Stimulated activated CD4-positive, alpha-beta T cell treated with anti-CD3 and anti-CD28 coated beads, TNF-alpha, amount 100 ng/mL, for 1 hour (primary cell): ENCODE measurements around the gene SSB.
A peak's percentile ranks its signal among the peaks of the same experiment; 100 is the strongest.
"Not testable (repeated sequence)": the region's sequence is repeated elsewhere in the genome, so short reads cannot be mapped to it uniquely, and the experiment has no call there.

Experiments used
- DNase-seq, 3 donors: peaks; one replicate each; pipeline ENCODE4 v3.0.0-alpha.2; 2020; ENCODE audit warnings: low read depth in 3 of 3, low spot score in 1 of 3

SSB gene

GRCh38 chr2:169781249-169782013 lies 17.2 kb upstream of the SSB start:
- no peak for DNase-seq

GRCh38 chr2:169782513-169782912 lies 16.2 kb upstream of the SSB start:
- no peak for DNase-seq

- no peak for DNase-seq
These were observed 8.1 kb upstream of the SSB start for GRCh38 chr2:169790581-169790980.

GRCh38 chr2:169795181-169795580 lies 3.5 kb upstream of the SSB start:
- no peak for DNase-seq

GRCh38 chr2:169796441-169796840 lies 2.2 kb upstream of the SSB start:
- no peak for DNase-seq

DNA sequence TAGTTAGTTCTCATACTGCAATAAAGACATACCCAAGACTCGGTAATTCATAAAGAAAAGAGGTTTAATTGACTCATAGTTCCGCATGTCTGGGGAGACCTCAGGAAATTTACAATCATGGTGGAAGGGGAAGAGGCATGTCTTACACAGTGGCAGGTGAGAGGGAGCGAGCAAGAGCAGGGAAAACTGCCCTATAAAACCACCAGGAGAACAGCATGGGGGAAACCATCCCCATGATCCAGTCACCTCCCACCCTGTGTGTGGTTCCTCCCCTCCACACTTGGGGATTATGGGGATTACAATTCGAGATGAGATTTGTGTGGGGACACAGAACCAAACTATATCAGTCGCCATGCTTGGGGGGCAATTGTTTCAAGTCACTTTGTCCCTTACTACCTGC lies 1.1 kb upstream of the SSB start:
- no peak for DNase-seq

GRCh38 chr2:169798397-169798717 lies 314 bp upstream of the SSB start:
- no peak for DNase-seq

DNA sequence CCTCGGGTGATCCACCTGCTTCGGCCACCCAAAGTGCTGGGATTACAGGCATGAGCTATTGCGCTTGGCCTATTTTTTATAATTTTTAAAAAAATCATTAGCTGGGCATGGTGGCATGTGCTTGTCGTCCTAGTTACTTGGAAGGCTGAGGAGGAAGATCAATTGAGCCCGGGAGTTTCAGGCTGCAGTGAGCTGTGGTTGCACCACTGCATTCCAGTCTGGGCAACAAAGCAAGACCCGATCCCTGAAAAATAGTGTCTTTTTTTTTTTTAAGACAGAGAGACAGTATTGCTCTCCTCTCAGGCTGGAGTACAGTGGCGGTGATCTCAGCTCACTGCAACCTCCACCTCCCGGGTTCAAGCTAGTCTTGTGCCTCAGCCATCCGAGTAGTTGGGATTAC lies 4.8 kb downstream of the SSB start:
- no peak for DNase-seq

GRCh38 chr2:169806586-169806985 lies 7.9 kb downstream of the SSB start:
- no peak for DNase-seq

- DNase-seq, result no peak
These were observed 9.6 kb downstream of the SSB start for GRCh38 chr2:169808221-169808620.

DNA sequence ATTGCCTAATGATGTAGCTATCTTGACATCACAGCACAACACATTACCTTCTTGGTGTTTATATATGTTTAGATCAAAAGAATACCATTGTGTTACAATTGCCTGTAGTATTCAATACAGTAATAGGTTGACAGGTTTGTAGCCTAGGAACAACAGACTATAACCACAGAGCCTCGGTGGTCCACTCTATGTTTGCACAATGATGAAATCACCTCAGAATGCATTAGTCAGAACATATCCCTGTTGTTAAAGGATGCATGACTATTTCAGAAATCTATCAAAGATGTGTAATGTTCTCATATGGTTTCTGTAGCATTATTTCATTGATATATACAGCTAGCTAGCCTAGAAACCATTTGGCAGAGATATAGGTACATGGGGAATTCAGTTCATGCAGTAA lies 17.2 kb downstream of the SSB start:
- no peak for DNase-seq

DNA sequence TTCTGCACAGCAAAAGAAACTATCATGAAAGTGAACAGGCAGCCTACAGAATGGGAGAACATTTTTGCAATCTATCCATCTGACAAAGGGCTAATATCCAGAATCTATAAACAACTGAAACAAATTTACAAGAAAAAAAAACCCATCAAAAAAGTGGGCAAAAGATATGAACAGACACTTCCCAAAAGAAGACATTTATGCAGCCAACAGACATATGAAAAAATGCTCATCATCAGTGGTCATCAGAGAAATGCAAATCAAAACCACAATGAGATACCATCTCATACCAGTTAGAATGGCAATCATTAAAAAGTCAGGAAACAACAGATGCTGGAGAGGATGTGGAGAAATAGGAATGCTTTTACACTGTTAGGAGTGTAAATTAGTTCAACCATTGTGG lies 18.3 kb downstream of the SSB start:
- DNase-seq, result not testable (repeated sequence)

- DNase-seq, result not testable (repeated sequence)
These were observed 18.7 kb downstream of the SSB start for GRCh38 chr2:169817369-169817768.

- DNase-seq, result no peak
These were observed 19.6 kb downstream of the SSB start for GRCh38 chr2:169818241-169818640.

GRCh38 chr2:169819106-169819505 lies 20.4 kb downstream of the SSB start:
- no peak for DNase-seq

DNA sequence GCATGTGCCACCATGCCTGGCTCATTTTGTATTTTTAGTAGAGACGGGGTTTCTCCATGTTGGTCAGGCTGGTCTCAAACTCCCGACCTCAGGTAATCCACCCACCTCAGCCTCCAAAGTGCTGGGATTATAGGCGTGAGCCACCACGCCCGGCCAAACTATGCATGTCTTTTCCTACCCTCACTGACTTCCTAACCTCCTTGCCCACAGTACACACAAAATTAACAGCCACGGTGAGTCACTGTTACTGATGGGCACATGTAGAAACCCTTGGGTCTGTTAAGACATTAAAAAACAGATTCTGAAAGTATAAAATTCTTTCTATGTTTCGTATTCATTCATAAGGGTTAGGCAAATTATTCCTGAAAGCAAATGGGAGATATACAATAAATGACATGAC lies 21.4 kb downstream of the SSB start:
- not testable (repeated sequence) for DNase-seq

GRCh38 chr2:169822036-169822435 lies 23.4 kb downstream of the SSB start:
- DNase-seq, result no peak

DNA sequence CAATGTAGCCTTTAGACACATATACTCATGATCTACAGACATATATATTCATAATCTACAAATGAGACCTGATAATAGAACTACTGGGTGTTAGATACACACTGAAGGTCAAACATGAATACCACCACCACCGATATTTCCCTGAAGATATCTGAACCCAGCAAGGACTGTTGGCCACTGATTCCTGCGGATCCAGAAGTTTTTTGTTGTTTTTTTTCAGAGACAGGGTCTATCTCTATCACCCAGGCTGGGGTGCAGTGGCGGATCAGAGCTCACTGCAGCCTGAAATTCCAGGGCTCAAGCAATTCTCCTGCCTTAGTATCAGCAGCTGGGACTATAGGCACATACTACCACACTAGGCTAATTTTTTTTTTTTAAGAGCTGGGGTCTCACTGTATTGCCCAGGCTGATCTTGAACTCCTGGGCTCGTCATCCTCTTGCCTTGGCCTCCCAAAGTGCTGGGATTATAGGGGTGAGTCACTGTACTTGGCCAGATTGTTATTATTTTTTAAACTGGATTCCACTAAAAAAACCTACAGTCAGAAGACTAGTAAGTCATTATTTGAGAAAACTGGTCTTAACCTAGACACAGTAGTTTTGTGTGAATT lies 24.2 kb downstream of the SSB start:
- no peak for DNase-seq

- DNase-seq, result no peak
These were observed 25.3 kb downstream of the SSB start for GRCh38 chr2:169823996-169824372.

- peak; percentile 31 to 71 (median 57) for DNase-seq
These were observed 26.0 kb downstream of the SSB start, which contains the start of gene METTL5 for GRCh38 chr2:169824373-169825333. METTL5 (minus strand) TSS chr2:169824905; CDS start chr2:169824597, 308 bp downstream.

DNA sequence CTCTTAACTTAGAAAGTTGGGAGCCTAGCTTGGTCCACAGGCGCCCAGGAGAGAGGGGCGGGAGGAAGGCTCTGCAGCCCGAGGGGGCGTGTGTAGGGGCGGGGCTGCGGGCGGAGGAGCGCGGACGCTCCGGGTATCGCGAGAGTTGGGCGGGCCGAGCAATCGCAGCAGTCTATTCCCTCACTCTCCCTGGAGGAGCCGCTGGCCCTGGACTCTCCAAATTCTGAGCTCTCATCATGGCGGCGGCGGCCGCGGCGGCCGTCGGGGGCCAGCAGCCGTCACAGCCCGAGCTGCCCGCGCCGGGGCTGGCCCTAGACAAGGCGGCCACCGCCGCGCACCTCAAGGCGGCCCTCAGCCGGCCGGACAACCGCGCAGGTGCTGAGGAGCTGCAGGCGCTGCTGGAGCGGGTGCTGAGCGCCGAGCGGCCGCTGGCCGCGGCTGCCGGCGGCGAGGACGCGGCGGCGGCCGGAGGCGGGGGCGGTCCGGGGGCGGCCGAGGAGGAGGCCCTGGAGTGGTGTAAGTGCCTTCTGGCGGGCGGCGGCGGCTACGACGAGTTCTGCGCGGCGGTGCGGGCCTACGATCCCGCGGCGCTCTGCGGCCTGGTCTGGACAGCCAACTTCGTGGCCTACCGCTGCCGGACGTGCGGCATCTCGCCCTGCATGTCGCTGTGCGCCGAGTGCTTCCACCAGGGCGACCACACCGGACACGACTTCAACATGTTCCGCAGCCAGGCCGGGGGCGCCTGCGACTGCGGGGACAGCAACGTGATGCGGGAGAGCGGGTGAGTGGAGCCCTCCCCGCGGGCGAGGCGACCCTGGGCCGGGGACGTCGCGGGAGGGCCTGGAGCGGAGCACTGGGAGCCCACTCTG lies 28.8 kb downstream of the SSB start, which contains the start of gene UBR3:
Gene UBR3, plus strand, starts transcription at position 183 of the 869 bp plus-strand sequence. Its CDS starts 54 bp downstream, at position 237.
- DNase-seq, result peak; percentile 70 to 88 (median 81)
